GM23248 (cell line): Measurements from ENCODE around the gene CUX1.

Source experiments
- EZH2 ChIP-seq: fragments of 200-600 bp; sonication (generic); IDR thresholded peaks from 2 replicates; pipeline ENCODE4 v1.6.1; 2018; ENCODE audit warnings: antibody characterized with exemption, mild to moderate bottlenecking; ENCODE audit not compliant: insufficient read depth, poor library complexity, severe bottlenecking
- EZH2phosphoT487 ChIP-seq: fragments of 200-600 bp; sonication (generic); IDR thresholded peaks from 2 replicates; pipeline ENCODE4 v1.6.1; 2018; ENCODE audit warnings: antibody characterized with exemption, moderate library complexity, mild to moderate bottlenecking, low read depth; ENCODE audit not compliant: insufficient read depth

- TF ChIP-seq EZH2 (no peak), EZH2phosphoT487 (no peak)
Observed at GRCh38 chr7:102286237-102287110, 469.0 kb downstream of the CUX1 start, which contains the start of gene SH2B2.
